H1 (cell line): Measurements from ENCODE around the gene FOSL1. TPM values are rescaled to one million over a fixed set of nuclear protein-coding genes. Genes with fewer than 3 reads are reported as not detected.

Experiments used
- polyA plus RNA-seq, 7 experiments: library from polyadenylated mRNA; depleted of rRNA in 3 of 7; stranded (reverse) in 5 of 7; unstranded in 2 of 7; fragments of >200 nt in 5 of 7; fragments of 200-250 nt in 2 of 7; gene quantifications; 1 replicate in 5 of 7; 2 replicates in 1 of 7; 4 replicates in 1 of 7; pipeline versions ENCODE4 v1.2.1 to v1.2.3, GENCODE V29; 2011 to 2013; ENCODE audit warnings: missing spikeins in 2 of 7, mixed read lengths in 2 of 7
- total RNA-seq: library from RNA; stranded (reverse); fragmentation: NEBNext Ultra II Directional; extraction: Animal tissue kit (Norgen Biotek cat#: 25700); gene quantifications from 2 replicates; pipeline ENCODE4 v1.2.1, GENCODE V29; 2021

Gene FOSL1
- total and polyA plus RNA-seq, 2 of the 8 experiments (the other 6 are each of a cell fraction or from before 2014, with no cell fraction given), result 6.3 to 7.2 TPM

Other genes starting within 250 kb of the FOSL1 start
- 25.5 and 27.5 TPM in 2 replicates for gene RELA, start 237.5 kb downstream of the FOSL1 start, total RNA-seq
- gene RELA, start 237.5 kb downstream of the FOSL1 start, polyA plus RNA-seq (2011; rRNA removed), result 21.9 and 28.8 TPM in 2 replicates
- gene KAT5, start 188.1 kb downstream of the FOSL1 start, total RNA-seq, result 36.4 and 37.4 TPM in 2 replicates
- gene KAT5, start 188.1 kb downstream of the FOSL1 start, polyA plus RNA-seq (2011; rRNA removed), result 26.7 and 35.0 TPM in 2 replicates
- 37.9 and 40.2 TPM in 2 replicates for gene RNASEH2C, start 179.6 kb downstream of the FOSL1 start, total RNA-seq
- gene RNASEH2C, start 179.6 kb downstream of the FOSL1 start, polyA plus RNA-seq (2011; rRNA removed), result 60.3 and 74.8 TPM in 2 replicates
- gene AP5B1, start 119.4 kb downstream of the FOSL1 start, total RNA-seq, result 9.9 and 10.0 TPM in 2 replicates
- gene AP5B1, start 119.4 kb downstream of the FOSL1 start, polyA plus RNA-seq (2011; rRNA removed), result 7.6 and 10.3 TPM in 2 replicates
- 3.3 and 3.4 TPM in 2 replicates for gene OVOL1, start 113.3 kb downstream of the FOSL1 start, total RNA-seq
- gene OVOL1, start 113.3 kb downstream of the FOSL1 start, polyA plus RNA-seq (2011; rRNA removed), result 2.6 and 3.3 TPM in 2 replicates
- 1.1 and 2.2 TPM in 2 replicates for gene SNX32, start 66.4 kb downstream of the FOSL1 start, total RNA-seq
- gene SNX32, start 66.4 kb downstream of the FOSL1 start, polyA plus RNA-seq (2011; rRNA removed), result 0.76 and 1.4 TPM in 2 replicates
- 1,252 and 1,270 TPM in 2 replicates for gene CFL1, start 42.2 kb downstream of the FOSL1 start, total RNA-seq
- gene CFL1, start 42.2 kb downstream of the FOSL1 start, polyA plus RNA-seq (2011; rRNA removed), result 1,365 and 1,809 TPM in 2 replicates
- gene MUS81, start 40.0 kb downstream of the FOSL1 start, total RNA-seq, result 30.2 and 36.0 TPM in 2 replicates
- gene MUS81, start 40.0 kb downstream of the FOSL1 start, polyA plus RNA-seq (2011; rRNA removed), result 31.5 and 44.1 TPM in 2 replicates
- gene EFEMP2, start 27.6 kb downstream of the FOSL1 start, total RNA-seq, result 8.8 and 9.7 TPM in 2 replicates
- gene EFEMP2, start 27.6 kb downstream of the FOSL1 start, polyA plus RNA-seq (2011; rRNA removed), result 17.2 and 24.2 TPM in 2 replicates
- not detected in 2 replicates for gene CTSW, start 20.6 kb downstream of the FOSL1 start, total RNA-seq
- gene CTSW, start 20.6 kb downstream of the FOSL1 start, polyA plus RNA-seq (2011; rRNA removed), result not detected in 2 replicates
- gene FIBP, start 11.9 kb downstream of the FOSL1 start, total RNA-seq, result 74.3 and 79.9 TPM in 2 replicates
- 173 and 184 TPM in 2 replicates for gene FIBP, start 11.9 kb downstream of the FOSL1 start, polyA plus RNA-seq (2011; rRNA removed)
- 30.8 and 33.3 TPM in 2 replicates for gene CCDC85B, start 9.7 kb downstream of the FOSL1 start, total RNA-seq
- 19.8 and 40.6 TPM in 2 replicates for gene CCDC85B, start 9.7 kb downstream of the FOSL1 start, polyA plus RNA-seq (2011; rRNA removed)
- gene C11orf68, start 18.7 kb upstream of the FOSL1 start, total RNA-seq, result 24.0 and 24.1 TPM in 2 replicates
- 51.2 and 68.5 TPM in 2 replicates for gene C11orf68, start 18.7 kb upstream of the FOSL1 start, polyA plus RNA-seq (2011; rRNA removed)
- gene DRAP1, start 19.0 kb upstream of the FOSL1 start, total RNA-seq, result 98.7 and 108 TPM in 2 replicates
- 62.5 and 81.2 TPM in 2 replicates for gene DRAP1, start 19.0 kb upstream of the FOSL1 start, polyA plus RNA-seq (2011; rRNA removed)
- 1.3 and 1.9 TPM in 2 replicates for gene TSGA10IP, start 45.1 kb upstream of the FOSL1 start, total RNA-seq
- 6.0 and 8.2 TPM in 2 replicates for gene TSGA10IP, start 45.1 kb upstream of the FOSL1 start, polyA plus RNA-seq (2011; rRNA removed)
- 46.1 and 48.5 TPM in 2 replicates for gene SART1, start 61.3 kb upstream of the FOSL1 start, total RNA-seq
- 9.7 and 22.4 TPM in 2 replicates for gene SART1, start 61.3 kb upstream of the FOSL1 start, polyA plus RNA-seq (2011; rRNA removed)
- 35.8 and 39.9 TPM in 2 replicates for gene EIF1AD, start 101.8 kb upstream of the FOSL1 start, total RNA-seq
- 29.5 and 32.6 TPM in 2 replicates for gene EIF1AD, start 101.8 kb upstream of the FOSL1 start, polyA plus RNA-seq (2011; rRNA removed)
- 330 and 345 TPM in 2 replicates for gene BANF1, start 102.1 kb upstream of the FOSL1 start, total RNA-seq
- gene BANF1, start 102.1 kb upstream of the FOSL1 start, polyA plus RNA-seq (2011; rRNA removed), result 467 and 516 TPM in 2 replicates
- gene CST6, start 111.6 kb upstream of the FOSL1 start, total RNA-seq, result 1.6 and 1.8 TPM in 2 replicates
- gene CST6, start 111.6 kb upstream of the FOSL1 start, polyA plus RNA-seq (2011; rRNA removed), result 7.6 and 8.6 TPM in 2 replicates
- not detected in 2 replicates for gene CATSPER1, start 126.1 kb upstream of the FOSL1 start, total RNA-seq
- not detected in 2 replicates for gene CATSPER1, start 126.1 kb upstream of the FOSL1 start, polyA plus RNA-seq (2011; rRNA removed)
- 21.1 and 21.4 TPM in 2 replicates for gene GAL3ST3, start 148.8 kb upstream of the FOSL1 start, total RNA-seq
- gene GAL3ST3, start 148.8 kb upstream of the FOSL1 start, polyA plus RNA-seq (2011; rRNA removed), result 21.1 and 35.0 TPM in 2 replicates
- gene SF3B2, start 152.0 kb upstream of the FOSL1 start, total RNA-seq, result 231 and 237 TPM in 2 replicates
- gene SF3B2, start 152.0 kb upstream of the FOSL1 start, polyA plus RNA-seq (2011; rRNA removed), result 182 and 270 TPM in 2 replicates
- gene PACS1, start 169.9 kb upstream of the FOSL1 start, total RNA-seq, result 34.4 and 36.0 TPM in 2 replicates
- 11.5 and 20.4 TPM in 2 replicates for gene PACS1, start 169.9 kb upstream of the FOSL1 start, polyA plus RNA-seq (2011; rRNA removed)